ENCODE results near the gene TTLL8.

Gene TTLL8

GRCh38 chr22:50009765-50010675 is 48.1 kb downstream of the TTLL8 start:
- no peak for DNase-seq (ENCODE audit: low read depth)
- TF ChIP-seq MAX (IDR thresholded peaks at IDR 0.05; ENCODE audit: low read depth, low read length) (no peak), MYC (IDR thresholded peaks at IDR 0.05; ENCODE audit: low read depth, low read length) (no peak), POLR2A (IDR thresholded peaks at IDR 0.05; ENCODE audit: extremely low read depth, insufficient read length) (no peak)
- no peak overlapping the region for H3K4me3 ChIP-seq (ENCODE audit: low read depth, low read length)

GRCh38 chr22:50009251-50009650 is 48.8 kb downstream of the TTLL8 start:
- no peak overlapping the region for H3K4me3 ChIP-seq (ENCODE audit: low read depth, low read length)
- no peak for DNase-seq (ENCODE audit: low read depth)
- TF ChIP-seq POLR2A (IDR thresholded peaks at IDR 0.05; ENCODE audit: extremely low read depth, insufficient read length) (no peak), CTCF (IDR thresholded peaks at IDR 0.05; ENCODE audit: low read depth, low read length) (no peak), MAX (IDR thresholded peaks at IDR 0.05; ENCODE audit: low read depth, low read length) (no peak), MYC (IDR thresholded peaks at IDR 0.05; ENCODE audit: low read depth, low read length) (no peak)

- DNase-seq (ENCODE audit: low read depth): no peak
Observed at GRCh38 chr22:50008151-50009040, 49.7 kb downstream of the TTLL8 start.

GRCh38 chr22:50007057-50007511 is 51.0 kb downstream of the TTLL8 start:
- TF ChIP-seq MAX (IDR thresholded peaks at IDR 0.05; ENCODE audit: low read depth, low read length) (no peak), CTCF (IDR thresholded peaks at IDR 0.05; ENCODE audit: low read depth, low read length) (no peak), POLR2A (IDR thresholded peaks at IDR 0.05; ENCODE audit: extremely low read depth, insufficient read length) (no peak), MYC (IDR thresholded peaks at IDR 0.05; ENCODE audit: low read depth, low read length) (no peak)
- no peak for DNase-seq (ENCODE audit: low read depth)

More at GRCh38 chr22:50008151-50009040, 49.7 kb downstream of the TTLL8 start:
- TF ChIP-seq MYC (IDR thresholded peaks at IDR 0.05; ENCODE audit: low read depth, low read length): no peak
- no peak for TF ChIP-seq CTCF (IDR thresholded peaks at IDR 0.05; ENCODE audit: low read depth, low read length)
- no peak for TF ChIP-seq POLR2A (IDR thresholded peaks at IDR 0.05; ENCODE audit: extremely low read depth, insufficient read length)
- TF ChIP-seq MAX (IDR thresholded peaks at IDR 0.05; ENCODE audit: low read depth, low read length): no peak
- H3K4me3 ChIP-seq (ENCODE audit: low read depth, low read length): no peak overlapping the region

GRCh38 chr22:50004918-50005317 is 53.2 kb downstream of the TTLL8 start:
- DNase-seq (ENCODE audit: low read depth): no peak
- TF ChIP-seq CTCF (IDR thresholded peaks at IDR 0.05; ENCODE audit: low read depth, low read length) (no peak), MAX (IDR thresholded peaks at IDR 0.05; ENCODE audit: low read depth, low read length) (no peak), MYC (IDR thresholded peaks at IDR 0.05; ENCODE audit: low read depth, low read length) (no peak), POLR2A (IDR thresholded peaks at IDR 0.05; ENCODE audit: extremely low read depth, insufficient read length) (no peak)
- H3K4me3 ChIP-seq (ENCODE audit: low read depth, low read length): no peak overlapping the region

More at GRCh38 chr22:50007057-50007511, 51.0 kb downstream of the TTLL8 start:
- no peak overlapping the region for H3K4me3 ChIP-seq (ENCODE audit: low read depth, low read length)
